HFF-Myc (cell line): ENCODE results near the gene TOR1B.
A peak's percentile ranks its signal among the peaks of the same experiment; 100 is the strongest.
"Not testable (repeated sequence)": the region's sequence is repeated elsewhere in the genome, so short reads cannot be mapped to it uniquely, and the experiment has no call there.

Source experiments
- DNase-seq: peaks from one replicate; pipeline ENCODE4 v3.0.0-alpha.2; 2011; ENCODE audit warnings: low read depth; ENCODE audit errors: extremely low read depth
- H3K4me3 ChIP-seq: replicated peaks from 2 replicates; pipeline ENCODE4 v1.5.1; 2011; ENCODE audit warnings: low read depth, mild to moderate bottlenecking, control low read depth, low read length
- CTCF ChIP-seq: IDR thresholded peaks from 2 replicates; pipeline ENCODE4 v1.5.1; 2012; ENCODE audit warnings: mild to moderate bottlenecking, low read depth, low read length, control low read depth; ENCODE audit errors: missing control alignments

The TOR1B gene

GRCh38 chr9:129770741-129771140, 32.2 kb upstream of the TOR1B start:
- H3K4me3 ChIP-seq: no peak overlapping the region
- DNase-seq: no peak
- TF ChIP-seq CTCF: no peak

GRCh38 chr9:129773262-129774048, 29.5 kb upstream of the TOR1B start:
- no peak for DNase-seq
- no peak for TF ChIP-seq CTCF
- no peak overlapping the region for H3K4me3 ChIP-seq

- no peak overlapping the region for H3K4me3 ChIP-seq
- DNase-seq: no peak
- no peak for TF ChIP-seq CTCF
Observed at GRCh38 chr9:129774791-129775447, 28.1 kb upstream of the TOR1B start.

GRCh38 chr9:129775448-129775798, 27.6 kb upstream of the TOR1B start:
- DNase-seq: no peak
- no peak for TF ChIP-seq CTCF
- H3K4me3 ChIP-seq: no peak overlapping the region

- H3K4me3 ChIP-seq: not testable (repeated sequence)
Observed at GRCh38 chr9:129776096-129776495, 26.9 kb upstream of the TOR1B start.

GRCh38 chr9:129776566-129776937, 26.4 kb upstream of the TOR1B start:
- no peak for TF ChIP-seq CTCF
- no peak for DNase-seq
- peak overlapping the region; percentile 24 for H3K4me3 ChIP-seq

More at GRCh38 chr9:129776096-129776495, 26.9 kb upstream of the TOR1B start:
- DNase-seq: not testable (repeated sequence)

GRCh38 chr9:129776938-129777768, 25.8 kb upstream of the TOR1B start:
- no peak for TF ChIP-seq CTCF
- peak; percentile 96 for DNase-seq
- peak overlapping the region; percentile 24 for H3K4me3 ChIP-seq
